ENCODE measurements around the gene HCAR1. TPM values are rescaled to one million over a fixed set of nuclear protein-coding genes. Genes with fewer than 3 reads are reported as not detected.

The HCAR1 gene
- polyA plus RNA-seq, 1 of the 3 experiments (the other 2 are of a cell fraction), result not detected

- Histone ChIP-seq H3K9ac (no peak overlapping the region), H3K27ac (ENCODE audit: low read depth in 2 of 2, low read length in 1 of 2) (no peak overlapping the region), H3K27me3 (ENCODE audit: insufficient read depth) (no peaks in the 10 kb centered on the region), H3K79me2 (ENCODE audit: insufficient read depth) (no peaks in the 10 kb centered on the region), H3K4me2 (no peak overlapping the region), H3F3A (replicated peaks; ENCODE audit: insufficient read depth) (no peaks in the 10 kb centered on the region), H3K36me3 (replicated peaks in 1 of 2; ENCODE audit: control insufficient read depth in 1 of 2, insufficient read depth in 2 of 2, low read length in 1 of 2) (no peaks in the 10 kb centered on the region), H4K20me1 (ENCODE audit: insufficient read depth) (no peaks in the 10 kb centered on the region), H2AFZ (ENCODE audit: low read depth) (no peak overlapping the region), H3K4me3 (ENCODE audit: low read depth in 2 of 2, low read length in 1 of 2) (no peak overlapping the region), H3K9me3 (no peaks in the 10 kb centered on the region), H3K4me1 (ENCODE audit: control insufficient read depth in 1 of 2, insufficient read depth in 2 of 2, low read depth in 1 of 2, low read length in 1 of 2) (no peaks in the 10 kb centered on the region), H3K9me2 (no peaks in the 10 kb centered on the region)
- TF ChIP-seq TCF12 (IDR thresholded peaks at IDR 0.05), result no peak
- no peak for TF ChIP-seq NRF1 (IDR thresholded peaks at IDR 0.05; ENCODE audit: low read depth, low read length)
- TF ChIP-seq MEF2A (IDR thresholded peaks at IDR 0.05; ENCODE audit: borderline replicate concordance, low read depth), result no peak
- no peak for TF ChIP-seq ELF1 (IDR thresholded peaks at IDR 0.05)
- no peak for TF ChIP-seq ZBTB33 (IDR thresholded peaks at IDR 0.05; ENCODE audit: borderline replicate concordance, low read depth)
- no peak for TF ChIP-seq SMC3 (IDR thresholded peaks at IDR 0.05; ENCODE audit: low read depth, low read length)
- TF ChIP-seq PBX3 (IDR thresholded peaks at IDR 0.05), result no peak
- TF ChIP-seq RCOR1 (IDR thresholded peaks at IDR 0.05; ENCODE audit: low read length), result no peak
- TF ChIP-seq IRF3 (IDR thresholded peaks at IDR 0.05; ENCODE audit: low read depth, low read length), result no peak
- no peak for TF ChIP-seq MAX (IDR thresholded peaks at IDR 0.05; ENCODE audit: low read depth)
- no peak for TF ChIP-seq USF2 (IDR thresholded peaks at IDR 0.05; ENCODE audit: borderline replicate concordance, low read depth, low read length)
- TF ChIP-seq POLR2AphosphoS5 (IDR thresholded peaks at IDR 0.05; ENCODE audit: low read depth, low read length), result no peak
- TF ChIP-seq FOXM1 (IDR thresholded peaks at IDR 0.05; ENCODE audit: low read depth), result no peak
- no peak for TF ChIP-seq NFIC (IDR thresholded peaks at IDR 0.05; ENCODE audit: borderline replicate concordance)
- no peak for TF ChIP-seq TEAD4 (IDR thresholded peaks at IDR 0.05; ENCODE audit: borderline replicate concordance, insufficient read depth)
- TF ChIP-seq EZH2phosphoT487 (IDR thresholded peaks at IDR 0.05; ENCODE audit: borderline replicate concordance, low read depth), result no peak
- no peak for TF ChIP-seq RAD21 (IDR thresholded peaks at IDR 0.05; ENCODE audit: low read length)
- TF ChIP-seq RXRA (IDR thresholded peaks at IDR 0.05; ENCODE audit: borderline replicate concordance, low read depth), result no peak
- no peak for TF ChIP-seq MXI1 (IDR thresholded peaks at IDR 0.05; ENCODE audit: low read depth, low read length)
- CTCF ChIA-PET, result no interaction called here
- POLR2A ChIA-PET, result no interaction called here
- 74% methylated on average over 3 of the region's 3 CpGs for WGBS (ENCODE audit: low lambda C conversion rate)
- no peak for DNase-seq
These were observed 39.1 kb downstream of the HCAR1 start for GRCh38 chr12:122691566-122691965.
